ENCODE data around the gene TNMD.
"Not testable (repeated sequence)": the region's sequence is repeated elsewhere in the genome, so short reads cannot be mapped to it uniquely, and the experiment has no call there.

Gene TNMD

DNA sequence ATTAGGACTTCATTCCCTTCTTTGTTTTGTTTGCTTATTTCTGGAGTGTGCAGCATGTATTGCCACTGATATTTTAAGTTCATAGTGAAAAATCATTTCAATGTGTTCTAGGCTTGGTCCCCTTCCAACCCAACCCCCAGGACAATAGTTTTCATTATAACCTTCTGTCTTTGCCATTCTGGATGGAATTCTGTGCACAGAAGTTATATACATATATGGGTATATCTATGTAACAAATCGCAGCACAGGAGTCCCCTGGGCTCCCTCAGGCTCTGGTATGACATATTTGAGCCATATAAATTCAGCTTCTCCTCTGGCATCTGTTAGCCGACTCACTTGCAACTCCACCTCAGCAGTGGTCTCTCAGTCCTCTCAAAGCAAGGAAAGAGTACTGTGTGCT, at the start of gene TNMD:
TNMD (plus strand) TSS at position 326 of the 400 bp plus-strand sequence. CDS start 83 bp downstream, outside the sequence.
- DNase-seq: no peak

DNA sequence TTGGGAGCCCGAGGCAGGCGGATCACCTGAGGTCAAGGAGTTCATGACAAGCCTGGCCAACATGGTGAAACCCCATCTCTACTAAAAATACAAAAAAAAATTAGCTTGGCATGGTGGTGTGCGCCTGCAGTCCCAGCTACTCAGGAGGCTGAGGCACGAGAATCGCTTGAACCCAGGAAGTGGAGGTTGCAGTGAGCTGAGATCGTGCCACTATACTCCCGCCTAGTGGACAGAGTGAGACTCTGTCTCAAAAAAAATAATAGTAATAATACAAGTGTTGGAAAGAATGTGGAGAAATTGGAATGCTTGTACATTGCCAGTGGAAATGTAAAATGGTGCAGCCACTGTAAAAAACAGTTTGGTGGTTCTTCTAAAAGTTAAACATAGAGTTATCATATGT, 19.2 kb upstream of the TNMD start:
- not testable (repeated sequence) for DNase-seq

DNA sequence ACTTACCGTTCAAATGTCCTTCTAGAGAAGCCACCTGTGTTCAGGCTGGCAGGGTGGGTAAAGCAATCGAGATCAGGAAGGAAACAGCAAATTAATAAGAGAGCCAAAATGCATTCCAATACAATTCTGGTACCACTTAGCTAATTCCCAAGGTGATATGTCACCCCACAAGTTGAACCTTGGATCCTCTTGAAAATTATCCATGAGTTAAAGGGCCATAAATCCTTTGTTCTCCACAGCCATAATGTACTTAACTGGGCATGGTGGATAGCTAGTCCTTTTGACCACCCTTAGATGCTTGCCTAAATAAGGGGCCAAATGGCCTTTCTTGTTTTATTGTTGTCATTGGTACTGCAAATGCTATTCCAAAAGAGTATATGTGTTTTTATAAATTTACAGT, 2.0 kb downstream of the TNMD start:
- no peak for DNase-seq

GRCh38 chrX:100587861-100588260, 3.1 kb downstream of the TNMD start:
- DNase-seq: no peak

DNA sequence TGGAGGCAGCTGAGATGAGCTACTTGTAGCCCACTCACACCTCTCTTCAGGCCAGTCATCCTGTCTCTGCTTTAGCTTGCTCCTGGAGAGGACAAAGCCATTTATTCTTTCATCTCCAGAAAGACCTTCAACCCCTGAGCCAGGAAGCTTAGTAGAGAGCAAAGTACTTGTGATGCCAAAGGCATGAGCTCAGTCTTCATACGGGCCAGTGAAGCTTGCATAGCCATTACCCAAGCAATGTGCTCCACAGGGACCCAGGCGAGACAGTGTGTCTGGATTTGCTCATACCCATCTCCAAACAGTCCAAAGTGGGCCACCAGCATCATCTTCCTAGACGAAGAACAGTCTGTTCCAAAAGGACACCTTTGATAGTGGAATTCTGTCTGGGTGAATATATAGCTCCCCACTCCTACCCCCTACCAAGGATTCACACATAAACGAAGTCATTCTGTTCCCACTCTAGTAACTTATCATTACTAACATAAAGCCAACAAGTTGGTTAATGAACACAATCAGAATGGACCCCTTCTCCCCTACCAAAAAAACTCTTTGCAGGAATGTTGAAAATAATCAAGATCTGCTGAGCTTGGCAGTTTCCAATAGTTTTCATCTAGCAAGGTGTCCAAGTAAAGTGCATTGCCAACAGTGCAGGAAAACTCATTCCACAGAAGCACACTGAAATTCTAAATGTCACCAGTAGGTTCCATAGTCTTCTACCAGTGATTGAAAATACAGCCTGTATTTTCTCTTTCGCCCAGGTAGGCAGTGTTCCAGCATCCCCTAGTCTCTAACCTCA, 6.7 kb downstream of the TNMD start:
- DNase-seq: no peak

DNA sequence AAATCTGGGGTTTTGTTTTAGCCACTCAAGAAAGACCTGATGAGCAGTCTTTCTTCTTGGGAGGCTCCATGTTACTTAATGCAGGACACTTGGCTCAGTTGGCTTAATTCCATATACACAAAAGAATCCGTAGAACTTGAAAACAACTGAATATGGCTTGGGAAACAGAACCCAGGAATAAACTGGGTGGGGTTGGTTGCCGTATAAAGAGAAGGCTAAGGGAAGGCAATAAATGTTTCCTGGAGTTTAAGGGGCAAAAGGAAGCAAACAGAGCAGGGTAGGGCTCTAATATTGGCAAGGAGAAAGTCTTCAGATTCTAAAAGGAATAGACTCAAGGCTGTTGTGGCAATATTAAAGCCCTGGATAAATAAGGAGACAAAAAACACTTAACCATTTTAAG, 8.4 kb downstream of the TNMD start:
- no peak for DNase-seq

DNA sequence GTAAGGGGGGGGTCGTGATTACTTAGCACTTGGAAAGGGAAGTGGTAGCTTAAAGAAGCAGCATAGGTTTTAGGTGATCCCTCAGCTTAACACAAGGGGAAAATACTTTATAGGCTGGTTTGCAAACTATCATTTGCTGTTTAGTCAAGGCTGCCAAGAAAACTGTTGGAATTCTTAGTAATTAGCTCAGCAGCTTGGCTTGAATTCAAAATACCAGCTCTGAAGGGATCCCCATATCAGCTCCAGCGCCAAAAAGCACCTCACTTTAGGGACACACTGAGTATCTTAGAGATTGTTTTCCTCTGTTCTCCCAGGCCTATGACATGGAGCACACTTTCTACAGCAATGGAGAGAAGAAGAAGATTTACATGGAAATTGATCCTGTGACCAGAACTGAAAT, 8.8 kb downstream of the TNMD start:
- no peak for DNase-seq

GRCh38 chrX:100596601-100597000, 11.9 kb downstream of the TNMD start:
- no peak for DNase-seq

GRCh38 chrX:100599456-100599855, 14.7 kb downstream of the TNMD start:
- DNase-seq: no peak

DNA sequence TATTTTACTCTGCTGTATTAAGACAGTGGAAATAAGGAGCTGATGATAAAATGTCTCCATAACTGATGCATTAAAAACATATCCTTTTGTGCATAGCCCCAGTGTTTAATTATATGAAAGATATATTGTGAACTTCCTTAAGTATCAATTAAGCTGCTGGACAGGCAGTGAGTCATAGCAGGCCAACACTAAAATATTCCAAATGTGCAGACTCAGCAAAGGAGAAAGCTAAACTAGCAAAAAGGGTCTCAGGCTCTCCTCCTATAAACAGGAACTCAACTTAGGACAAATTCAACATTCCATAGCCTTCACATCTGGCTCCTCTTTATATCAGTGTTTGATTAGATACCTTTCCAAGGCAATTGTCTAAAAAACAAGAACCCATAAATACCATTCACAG, 15.6 kb downstream of the TNMD start:
- no peak for DNase-seq

- DNase-seq: no peak
Observed at GRCh38 chrX:100600758-100601157, 16.0 kb downstream of the TNMD start.

- no peak for DNase-seq
Observed at GRCh38 chrX:100606753-100607152, 22.0 kb downstream of the TNMD start.

GRCh38 chrX:100609591-100609990, 24.9 kb downstream of the TNMD start:
- no peak for DNase-seq

- no peak for DNase-seq
Observed at GRCh38 chrX:100611951-100612350, 27.2 kb downstream of the TNMD start.

GRCh38 chrX:100615005-100615404, 30.3 kb downstream of the TNMD start:
- peak; percentile 3 for DNase-seq

GRCh38 chrX:100623001-100623400, 38.3 kb downstream of the TNMD start:
- DNase-seq: no peak

DNA sequence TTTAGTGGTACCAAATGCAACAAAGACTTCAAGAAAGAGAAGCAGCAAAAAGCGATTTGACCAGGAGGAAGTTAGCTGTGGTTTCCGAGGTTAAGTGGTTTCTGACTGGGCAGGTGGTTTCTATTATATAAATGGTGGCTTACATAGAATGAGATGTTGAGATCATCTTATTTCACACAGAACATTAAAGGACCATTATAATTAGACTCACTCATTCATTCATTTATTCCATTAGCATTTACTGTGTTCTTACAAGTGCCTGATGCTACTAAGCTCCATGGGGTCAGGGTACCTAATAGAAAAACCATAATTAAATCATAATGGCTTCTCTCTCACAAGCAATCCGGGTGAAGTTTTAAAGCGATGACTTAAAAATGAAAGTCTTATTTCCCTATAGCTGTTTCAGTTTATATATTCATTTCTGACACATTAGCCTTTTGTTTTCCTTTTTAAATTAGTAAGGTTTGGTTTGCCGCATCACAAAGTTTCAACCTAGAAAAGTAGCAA, 41.3 kb downstream of the TNMD start:
- no peak for DNase-seq

- no peak for DNase-seq
Observed at GRCh38 chrX:100635040-100635439, 50.3 kb downstream of the TNMD start.

- no peak for DNase-seq
Observed at GRCh38 chrX:100635989-100636320, 51.2 kb downstream of the TNMD start.

DNA sequence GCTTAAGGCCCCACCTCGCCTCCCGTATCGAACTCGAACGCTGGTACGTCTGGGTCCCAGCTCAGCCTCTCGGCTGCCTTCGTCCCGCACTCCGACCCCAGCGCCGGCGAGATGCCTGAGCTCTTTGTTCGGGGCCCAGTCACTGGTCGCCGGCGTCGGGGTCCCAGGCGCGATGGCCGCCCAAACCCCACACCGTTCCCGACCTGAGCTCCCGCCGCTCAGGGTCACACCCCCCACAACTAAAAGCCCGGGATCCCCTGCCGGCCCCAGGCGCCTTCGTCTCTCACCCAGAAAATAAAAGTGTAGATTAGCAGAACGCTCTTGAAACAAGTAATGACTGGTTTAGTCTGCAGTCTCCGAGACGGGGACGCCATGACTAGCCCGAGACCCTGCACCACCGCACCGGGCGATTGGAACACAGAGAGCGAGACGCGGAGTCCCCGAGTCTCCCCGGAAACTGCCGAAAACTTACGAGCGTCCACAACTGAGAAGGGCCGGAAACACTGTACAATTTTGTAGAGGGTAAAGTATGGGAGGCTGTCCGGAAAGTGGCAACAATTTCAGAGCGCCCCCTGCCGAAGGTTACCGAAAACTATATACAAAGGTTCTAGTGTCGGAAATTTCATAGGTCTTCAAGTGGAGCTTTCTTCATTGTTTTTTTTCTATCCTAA, 51.7 kb downstream of the TNMD start, which contains the start of gene TSPAN6:
TSPAN6 (minus strand) TSS at position 486 of the 671 bp plus-strand sequence; CDS start at position 374, 112 bp downstream.
- peak; percentile 78 for DNase-seq

DNA sequence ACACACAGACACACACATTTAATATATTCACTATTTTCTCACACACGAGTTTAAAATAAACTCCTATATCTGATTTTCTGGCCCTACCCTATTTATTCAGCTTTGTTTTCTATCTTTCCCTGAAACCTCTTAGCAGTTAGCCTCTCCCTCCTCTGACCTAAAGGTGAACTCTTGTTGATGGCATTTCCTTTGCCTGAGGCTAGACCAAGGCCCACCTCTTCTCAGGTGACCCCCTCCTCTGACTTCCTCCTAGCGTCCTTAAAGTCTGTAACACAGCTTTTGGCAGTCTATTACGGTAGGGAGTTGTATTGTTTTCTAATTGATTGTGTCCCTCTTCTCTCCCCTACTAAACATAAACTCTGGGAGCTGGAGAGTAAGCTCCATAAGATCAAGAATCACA, 57.6 kb downstream of the TNMD start:
- DNase-seq: no peak

GRCh38 chrX:100643212-100643611, 58.5 kb downstream of the TNMD start:
- no peak for DNase-seq

DNA sequence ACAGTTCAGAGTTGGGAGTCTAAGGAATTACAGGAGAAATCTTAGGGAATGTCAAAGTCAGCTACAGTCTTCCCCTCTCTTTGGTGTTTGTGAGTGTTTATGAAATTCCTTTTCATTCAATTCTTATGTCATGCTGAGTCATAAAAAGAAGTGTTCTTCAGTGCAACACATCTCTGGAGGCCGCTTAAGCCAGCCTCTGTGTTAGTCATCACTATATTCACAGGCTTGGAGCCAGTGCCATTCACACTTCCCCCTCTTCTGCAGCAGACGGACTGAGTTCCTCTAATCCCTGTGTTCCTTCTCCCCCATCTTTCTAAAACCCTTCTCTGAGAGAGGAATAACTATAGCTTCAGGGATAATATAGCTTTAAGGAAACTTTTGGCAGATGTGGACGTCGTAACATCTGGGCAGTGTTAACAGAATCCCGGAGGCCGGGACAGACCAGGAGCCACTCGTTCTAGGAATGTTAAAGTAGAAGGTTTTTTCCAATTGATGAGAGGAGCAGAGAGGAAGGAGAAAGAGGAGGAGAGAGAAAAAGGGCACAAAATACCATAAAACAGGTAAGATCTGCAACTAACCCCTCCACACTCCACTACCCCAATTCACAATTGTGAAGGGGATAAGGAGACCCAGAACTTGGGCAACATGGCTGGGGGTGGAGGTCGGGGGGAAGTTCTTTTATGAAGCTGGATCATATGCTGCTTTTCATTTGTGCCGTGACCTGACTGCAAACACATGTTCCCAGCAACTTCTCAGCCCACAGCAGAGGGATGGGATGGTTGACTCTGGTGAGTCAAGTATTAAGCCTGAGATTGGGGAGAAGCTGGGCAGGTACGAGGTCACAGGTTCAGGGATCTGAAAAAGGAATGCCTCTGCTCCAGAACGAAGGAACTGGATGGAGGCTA, 59.5 kb downstream of the TNMD start, which contains the start of gene SRPX2:
SRPX2 (plus strand) TSS at position 244 of the 905 bp plus-strand sequence. CDS start 2,124 bp downstream, outside the sequence.
- DNase-seq: no peak
